H1 (cell line): ENCODE results near the gene FGGY. TPM values are rescaled to one million over a fixed set of nuclear protein-coding genes. Genes with fewer than 3 reads are reported as not detected.

Experiments used
- GTF2F1 ChIP-seq: IDR thresholded peaks from 2 replicates; pipeline ENCODE4 v1.6.1; 2012; ENCODE audit warnings: low read depth, low read length, improper control_type of control experiment, borderline replicate concordance
- polyA plus RNA-seq, 7 experiments: library from polyadenylated mRNA; depleted of rRNA in 3 of 7; stranded (reverse) in 5 of 7; unstranded in 2 of 7; fragments of >200 nt in 5 of 7; fragments of 200-250 nt in 2 of 7; gene quantifications; 1 replicate in 5 of 7; 2 replicates in 1 of 7; 4 replicates in 1 of 7; pipeline versions ENCODE4 v1.2.1 to v1.2.3, GENCODE V29; 2011 to 2013; ENCODE audit warnings: missing spikeins in 2 of 7, mixed read lengths in 2 of 7
- total RNA-seq: library from RNA; stranded (reverse); fragmentation: NEBNext Ultra II Directional; extraction: Animal tissue kit (Norgen Biotek cat#: 25700); gene quantifications from 2 replicates; pipeline ENCODE4 v1.2.1, GENCODE V29; 2021
- TF ChIP-seq, protein P1 (sequence below): fragments of 300-600 bp; sonication (generic); IDR thresholded peaks from 2 replicates; pipeline ENCODE4 v1.7.1; 2012; ENCODE audit warnings: low read length, moderate library complexity, mild to moderate bottlenecking, inconsistent platforms; ENCODE audit not compliant: insufficient replicate concordance

Gene FGGY
- total and polyA plus RNA-seq, 2 of the 8 experiments (the other 6 are each of a cell fraction or from before 2014, with no cell fraction given): 10.3 to 12.5 TPM

DNA sequence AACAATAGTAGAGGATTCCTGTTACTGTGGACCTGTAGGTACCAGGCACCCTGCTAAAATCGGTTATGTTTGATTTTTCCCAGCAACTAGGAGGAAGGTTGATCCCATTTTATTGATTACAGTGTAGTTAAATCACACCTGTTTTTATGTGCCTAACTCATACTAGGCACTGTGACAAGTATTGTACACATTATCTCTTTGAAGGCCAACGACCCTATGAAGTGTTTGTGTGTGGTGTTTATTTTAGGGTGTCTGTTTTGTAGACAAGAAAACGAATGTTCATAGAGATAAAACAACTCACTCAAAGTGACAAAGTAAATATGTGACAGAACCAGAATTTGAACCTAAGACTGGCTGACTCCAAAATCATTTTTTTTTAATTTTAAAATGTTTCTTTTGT lies 49.5 kb downstream of the FGGY start (continued):
- TF ChIP-seq, protein P1, sequence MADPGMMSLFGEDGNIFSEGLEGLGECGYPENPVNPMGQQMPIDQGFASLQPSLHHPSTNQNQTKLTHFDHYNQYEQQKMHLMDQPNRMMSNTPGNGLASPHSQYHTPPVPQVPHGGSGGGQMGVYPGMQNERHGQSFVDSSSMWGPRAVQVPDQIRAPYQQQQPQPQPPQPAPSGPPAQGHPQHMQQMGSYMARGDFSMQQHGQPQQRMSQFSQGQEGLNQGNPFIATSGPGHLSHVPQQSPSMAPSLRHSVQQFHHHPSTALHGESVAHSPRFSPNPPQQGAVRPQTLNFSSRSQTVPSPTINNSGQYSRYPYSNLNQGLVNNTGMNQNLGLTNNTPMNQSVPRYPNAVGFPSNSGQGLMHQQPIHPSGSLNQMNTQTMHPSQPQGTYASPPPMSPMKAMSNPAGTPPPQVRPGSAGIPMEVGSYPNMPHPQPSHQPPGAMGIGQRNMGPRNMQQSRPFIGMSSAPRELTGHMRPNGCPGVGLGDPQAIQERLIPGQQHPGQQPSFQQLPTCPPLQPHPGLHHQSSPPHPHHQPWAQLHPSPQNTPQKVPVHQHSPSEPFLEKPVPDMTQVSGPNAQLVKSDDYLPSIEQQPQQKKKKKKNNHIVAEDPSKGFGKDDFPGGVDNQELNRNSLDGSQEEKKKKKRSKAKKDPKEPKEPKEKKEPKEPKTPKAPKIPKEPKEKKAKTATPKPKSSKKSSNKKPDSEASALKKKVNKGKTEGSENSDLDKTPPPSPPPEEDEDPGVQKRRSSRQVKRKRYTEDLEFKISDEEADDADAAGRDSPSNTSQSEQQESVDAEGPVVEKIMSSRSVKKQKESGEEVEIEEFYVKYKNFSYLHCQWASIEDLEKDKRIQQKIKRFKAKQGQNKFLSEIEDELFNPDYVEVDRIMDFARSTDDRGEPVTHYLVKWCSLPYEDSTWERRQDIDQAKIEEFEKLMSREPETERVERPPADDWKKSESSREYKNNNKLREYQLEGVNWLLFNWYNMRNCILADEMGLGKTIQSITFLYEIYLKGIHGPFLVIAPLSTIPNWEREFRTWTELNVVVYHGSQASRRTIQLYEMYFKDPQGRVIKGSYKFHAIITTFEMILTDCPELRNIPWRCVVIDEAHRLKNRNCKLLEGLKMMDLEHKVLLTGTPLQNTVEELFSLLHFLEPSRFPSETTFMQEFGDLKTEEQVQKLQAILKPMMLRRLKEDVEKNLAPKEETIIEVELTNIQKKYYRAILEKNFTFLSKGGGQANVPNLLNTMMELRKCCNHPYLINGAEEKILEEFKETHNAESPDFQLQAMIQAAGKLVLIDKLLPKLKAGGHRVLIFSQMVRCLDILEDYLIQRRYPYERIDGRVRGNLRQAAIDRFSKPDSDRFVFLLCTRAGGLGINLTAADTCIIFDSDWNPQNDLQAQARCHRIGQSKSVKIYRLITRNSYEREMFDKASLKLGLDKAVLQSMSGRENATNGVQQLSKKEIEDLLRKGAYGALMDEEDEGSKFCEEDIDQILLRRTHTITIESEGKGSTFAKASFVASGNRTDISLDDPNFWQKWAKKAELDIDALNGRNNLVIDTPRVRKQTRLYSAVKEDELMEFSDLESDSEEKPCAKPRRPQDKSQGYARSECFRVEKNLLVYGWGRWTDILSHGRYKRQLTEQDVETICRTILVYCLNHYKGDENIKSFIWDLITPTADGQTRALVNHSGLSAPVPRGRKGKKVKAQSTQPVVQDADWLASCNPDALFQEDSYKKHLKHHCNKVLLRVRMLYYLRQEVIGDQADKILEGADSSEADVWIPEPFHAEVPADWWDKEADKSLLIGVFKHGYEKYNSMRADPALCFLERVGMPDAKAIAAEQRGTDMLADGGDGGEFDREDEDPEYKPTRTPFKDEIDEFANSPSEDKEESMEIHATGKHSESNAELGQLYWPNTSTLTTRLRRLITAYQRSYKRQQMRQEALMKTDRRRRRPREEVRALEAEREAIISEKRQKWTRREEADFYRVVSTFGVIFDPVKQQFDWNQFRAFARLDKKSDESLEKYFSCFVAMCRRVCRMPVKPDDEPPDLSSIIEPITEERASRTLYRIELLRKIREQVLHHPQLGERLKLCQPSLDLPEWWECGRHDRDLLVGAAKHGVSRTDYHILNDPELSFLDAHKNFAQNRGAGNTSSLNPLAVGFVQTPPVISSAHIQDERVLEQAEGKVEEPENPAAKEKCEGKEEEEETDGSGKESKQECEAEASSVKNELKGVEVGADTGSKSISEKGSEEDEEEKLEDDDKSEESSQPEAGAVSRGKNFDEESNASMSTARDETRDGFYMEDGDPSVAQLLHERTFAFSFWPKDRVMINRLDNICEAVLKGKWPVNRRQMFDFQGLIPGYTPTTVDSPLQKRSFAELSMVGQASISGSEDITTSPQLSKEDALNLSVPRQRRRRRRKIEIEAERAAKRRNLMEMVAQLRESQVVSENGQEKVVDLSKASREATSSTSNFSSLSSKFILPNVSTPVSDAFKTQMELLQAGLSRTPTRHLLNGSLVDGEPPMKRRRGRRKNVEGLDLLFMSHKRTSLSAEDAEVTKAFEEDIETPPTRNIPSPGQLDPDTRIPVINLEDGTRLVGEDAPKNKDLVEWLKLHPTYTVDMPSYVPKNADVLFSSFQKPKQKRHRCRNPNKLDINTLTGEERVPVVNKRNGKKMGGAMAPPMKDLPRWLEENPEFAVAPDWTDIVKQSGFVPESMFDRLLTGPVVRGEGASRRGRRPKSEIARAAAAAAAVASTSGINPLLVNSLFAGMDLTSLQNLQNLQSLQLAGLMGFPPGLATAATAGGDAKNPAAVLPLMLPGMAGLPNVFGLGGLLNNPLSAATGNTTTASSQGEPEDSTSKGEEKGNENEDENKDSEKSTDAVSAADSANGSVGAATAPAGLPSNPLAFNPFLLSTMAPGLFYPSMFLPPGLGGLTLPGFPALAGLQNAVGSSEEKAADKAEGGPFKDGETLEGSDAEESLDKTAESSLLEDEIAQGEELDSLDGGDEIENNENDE: no peak
- TF ChIP-seq GTF2F1: no peak
- TF ChIP-seq, all 59 proteins: peak for 0
